ENCODE data around the gene DMD.
"Not testable (repeated sequence)": the region's sequence is repeated elsewhere in the genome, so short reads cannot be mapped to it uniquely, and the experiment has no call there.

The DMD gene

DNA sequence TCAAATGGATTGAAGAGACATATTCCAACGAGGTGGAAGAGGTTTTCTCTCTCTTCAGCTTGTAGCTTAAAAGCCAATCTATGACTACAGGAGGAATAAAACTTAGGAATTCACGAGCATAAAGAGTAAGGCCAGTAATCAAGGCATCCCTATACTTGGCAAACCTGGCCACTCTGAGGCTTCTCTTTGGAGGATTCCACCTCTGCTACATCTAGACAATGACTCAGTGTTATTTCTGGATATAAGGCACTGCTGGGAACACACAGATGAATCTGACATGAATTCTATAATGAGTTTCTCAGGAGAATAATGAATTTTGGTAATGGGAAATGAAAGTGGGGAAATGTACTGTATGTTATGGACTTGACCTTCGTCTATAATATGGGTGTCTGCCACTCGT lies 1123.7 kb downstream of the DMD start:
- DNase-seq (ENCODE audit: low read depth in 2 of 2, low spot score in 1 of 2): no peak

GRCh38 chrX:32084757-32085156 lies 1126.6 kb downstream of the DMD start:
- no peak for DNase-seq (ENCODE audit: low read depth in 2 of 2, low spot score in 1 of 2)

GRCh38 chrX:32048285-32048684 lies 1163.1 kb downstream of the DMD start:
- no peak for DNase-seq (ENCODE audit: low read depth in 2 of 2, low spot score in 1 of 2)

DNA sequence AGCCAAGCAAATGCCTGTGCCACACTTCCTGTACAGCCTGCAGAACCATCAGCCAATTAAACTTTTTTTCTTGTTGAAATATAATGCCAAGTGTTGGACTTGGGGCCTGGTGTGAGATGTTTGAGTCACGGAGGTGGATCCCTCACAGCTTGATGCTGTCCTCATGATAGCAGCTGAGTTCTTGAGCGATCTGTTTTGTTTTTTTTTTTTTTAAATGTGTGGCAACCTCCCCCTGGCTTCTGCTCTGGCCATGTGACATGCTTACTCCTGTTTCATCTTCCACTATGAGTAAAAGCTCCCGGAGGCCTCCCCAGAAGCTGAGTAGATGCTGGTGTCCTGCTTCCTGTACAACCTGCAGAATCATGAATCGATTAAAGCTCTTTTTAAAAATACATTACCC lies 1166.2 kb downstream of the DMD start:
- DNase-seq (ENCODE audit: low read depth in 2 of 2, low spot score in 1 of 2): no peak

- no peak for DNase-seq (ENCODE audit: low read depth in 2 of 2, low spot score in 1 of 2)
These were observed 1170.2 kb downstream of the DMD start for GRCh38 chrX:32041181-32041580.

DNA sequence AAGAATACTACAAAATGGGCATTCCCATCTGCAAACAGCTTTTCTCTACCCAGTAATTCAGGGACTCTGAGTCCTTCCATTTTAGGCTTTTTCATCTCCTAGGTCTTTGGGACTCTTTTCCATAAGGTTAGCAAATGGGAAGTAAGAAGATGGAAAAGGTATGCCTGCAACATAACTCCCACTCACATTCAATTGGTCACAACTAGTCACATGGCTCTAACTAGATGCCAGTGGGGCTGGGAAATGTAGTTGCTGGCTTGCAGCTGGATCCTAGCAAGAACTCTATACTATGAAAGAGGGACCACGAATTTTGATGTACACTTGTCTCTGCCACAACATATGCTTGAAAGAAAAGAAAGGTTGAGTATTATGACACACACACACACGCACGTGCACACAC lies 1184.6 kb downstream of the DMD start:
- DNase-seq (ENCODE audit: low read depth in 2 of 2, low spot score in 1 of 2): no peak

DNA sequence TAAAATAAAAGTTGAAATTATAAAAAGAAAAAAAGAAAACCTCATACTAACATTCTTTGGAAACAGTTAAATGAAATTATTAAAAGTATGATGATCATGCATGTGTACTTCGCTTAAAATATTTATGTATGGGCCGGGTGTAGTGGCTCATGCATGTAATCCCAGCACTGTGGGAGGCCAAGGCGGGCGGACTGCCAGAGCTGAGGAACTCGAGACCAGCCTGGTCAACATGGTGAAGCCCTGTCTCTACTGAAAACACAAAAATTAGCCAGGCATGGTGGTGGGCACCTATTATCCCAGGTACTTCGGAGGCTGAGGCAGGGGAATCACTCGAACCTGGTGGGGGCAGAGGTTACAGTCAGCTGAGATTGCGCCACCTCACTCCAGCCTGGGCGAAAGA lies 1187.3 kb downstream of the DMD start:
- no peak for DNase-seq (ENCODE audit: low read depth in 2 of 2, low spot score in 1 of 2)

DNA sequence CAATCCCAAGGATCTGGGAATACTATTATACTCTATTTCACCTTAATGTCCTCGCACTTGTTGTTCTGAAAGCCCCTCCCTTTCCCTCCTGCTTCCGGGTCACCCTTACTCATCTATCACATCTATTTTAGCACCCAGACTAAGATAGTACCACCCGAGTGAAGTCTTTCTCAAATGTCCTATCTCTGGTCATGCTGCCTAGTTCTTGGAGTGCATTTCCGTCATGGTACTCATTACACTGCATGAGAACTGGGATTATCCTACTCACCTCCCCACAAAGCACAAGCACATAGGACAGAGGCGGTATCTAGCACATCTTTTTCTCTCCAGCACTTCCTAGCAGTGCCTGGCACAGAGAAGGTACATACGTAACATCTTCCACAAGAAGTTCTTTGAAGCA lies 1195.2 kb downstream of the DMD start:
- DNase-seq (ENCODE audit: low read depth in 2 of 2, low spot score in 1 of 2): no peak

GRCh38 chrX:32010948-32011347 lies 1200.4 kb downstream of the DMD start:
- DNase-seq (ENCODE audit: low read depth in 2 of 2, low spot score in 1 of 2): no peak

DNA sequence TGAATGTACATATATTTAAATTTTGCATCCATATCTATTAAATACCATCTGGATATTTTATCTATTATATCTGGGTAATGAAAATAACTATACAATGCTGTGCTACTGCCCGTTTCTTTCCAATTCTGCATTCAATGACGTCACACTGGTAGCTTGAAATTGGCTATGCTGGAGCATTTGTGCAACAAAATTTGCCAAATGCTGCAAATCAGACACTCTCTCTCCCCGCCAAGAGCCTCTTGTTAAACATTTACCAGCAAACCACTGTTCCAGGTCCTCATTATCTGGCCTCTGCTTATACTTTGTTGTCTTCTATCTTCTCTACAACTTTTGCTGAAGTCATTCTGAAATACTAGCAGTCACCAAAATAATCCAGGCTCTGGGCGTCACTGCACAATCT lies 1201.1 kb downstream of the DMD start:
- no peak for DNase-seq (ENCODE audit: low read depth in 2 of 2, low spot score in 1 of 2)

- DNase-seq (ENCODE audit: low read depth in 2 of 2, low spot score in 1 of 2): no peak
These were observed 1217.7 kb downstream of the DMD start for GRCh38 chrX:31993637-31994036.

- no peak for DNase-seq (ENCODE audit: low read depth in 2 of 2, low spot score in 1 of 2)
These were observed 1222.4 kb downstream of the DMD start for GRCh38 chrX:31988975-31989374.

DNA sequence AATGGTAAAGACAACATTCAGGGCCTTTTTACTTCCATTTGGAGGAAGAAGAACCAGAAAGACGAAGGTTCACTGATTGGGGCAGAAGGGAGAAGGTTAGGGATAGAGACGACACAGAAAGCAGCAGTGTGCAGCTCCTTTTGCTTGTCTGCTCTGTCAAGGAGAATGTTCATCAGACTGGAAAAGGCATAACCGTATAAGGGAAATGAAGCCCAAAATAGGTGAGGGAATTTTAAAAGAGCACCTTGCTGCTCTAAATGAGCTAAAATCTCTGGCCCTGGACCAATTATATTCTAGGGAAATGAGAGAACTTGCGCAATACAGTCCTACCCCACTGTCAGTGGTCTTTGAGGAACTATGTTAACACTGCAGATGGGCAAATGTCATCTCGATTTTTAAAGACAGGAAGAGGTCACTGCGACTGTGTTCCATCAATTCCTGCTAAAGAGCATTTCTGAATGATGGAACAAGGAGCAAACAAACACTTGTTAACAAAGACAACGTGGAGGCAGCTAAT lies 1229.7 kb downstream of the DMD start:
- no peak for DNase-seq (ENCODE audit: low read depth in 2 of 2, low spot score in 1 of 2)

DNA sequence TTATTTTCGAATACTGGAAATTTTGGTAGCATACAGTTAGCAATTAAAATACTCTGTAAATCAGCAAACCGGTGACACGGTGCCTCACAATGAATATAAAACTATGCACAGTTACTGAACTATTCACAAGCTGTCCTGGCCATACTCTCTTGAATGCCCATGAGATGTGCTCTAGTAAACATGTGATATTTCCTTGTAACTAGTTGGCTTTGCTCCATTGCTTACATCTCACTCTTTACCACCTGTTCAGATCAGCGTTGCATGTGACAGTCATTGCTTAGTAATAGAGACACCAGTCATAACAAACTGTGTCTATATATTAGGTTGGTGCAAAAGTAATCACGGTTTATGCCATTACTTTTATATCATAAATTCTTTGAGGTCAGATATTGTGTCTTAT lies 1241.6 kb downstream of the DMD start:
- DNase-seq (ENCODE audit: low read depth in 2 of 2, low spot score in 1 of 2): no peak

GRCh38 chrX:31962256-31962655 lies 1249.1 kb downstream of the DMD start:
- DNase-seq (ENCODE audit: low read depth in 2 of 2, low spot score in 1 of 2): no peak

- no peak for DNase-seq (ENCODE audit: low read depth in 2 of 2, low spot score in 1 of 2)
These were observed 1276.4 kb downstream of the DMD start for GRCh38 chrX:31934842-31935370.

DNA sequence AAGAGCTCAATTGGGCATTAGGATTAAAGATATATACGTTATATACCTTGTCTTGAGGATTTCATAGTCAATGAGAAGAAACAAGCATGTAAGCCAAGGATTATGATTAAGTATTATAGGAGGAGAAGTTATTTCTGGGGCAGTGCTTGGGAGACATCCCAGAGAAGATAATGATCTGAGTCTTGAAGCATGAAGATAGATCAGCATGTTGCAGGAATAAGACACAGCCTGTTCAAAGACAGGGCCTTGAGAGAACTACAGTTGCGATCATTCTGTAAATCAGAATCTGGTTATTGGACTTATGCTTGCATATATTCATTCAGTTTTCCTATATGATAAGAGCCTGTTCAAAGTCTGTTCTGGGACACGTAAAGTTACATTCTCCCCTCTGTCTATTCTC lies 1277.3 kb downstream of the DMD start:
- no peak for DNase-seq (ENCODE audit: low read depth in 2 of 2, low spot score in 1 of 2)

- no peak for DNase-seq (ENCODE audit: low read depth in 2 of 2, low spot score in 1 of 2)
These were observed 1278.6 kb downstream of the DMD start for GRCh38 chrX:31932769-31933168.

DNA sequence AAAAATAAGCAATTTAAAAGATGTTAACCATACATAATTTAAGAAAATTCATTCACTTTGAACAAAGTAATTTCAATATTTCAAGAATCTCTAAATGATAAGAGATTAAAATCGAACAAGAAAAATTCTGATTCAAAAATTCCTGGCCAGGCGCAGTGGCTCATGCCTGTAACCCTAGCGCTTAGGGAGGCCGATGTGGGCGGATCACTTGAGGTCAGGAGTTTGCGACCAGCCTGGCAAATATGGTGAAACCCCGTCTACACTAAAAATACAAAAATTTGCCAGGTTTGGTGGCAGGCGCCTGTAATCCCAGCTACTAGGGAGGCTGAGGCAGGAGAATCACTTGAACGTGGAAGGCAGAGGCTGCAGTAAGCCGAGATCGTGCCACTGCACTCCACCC lies 1279.0 kb downstream of the DMD start:
- not testable (repeated sequence) for DNase-seq (ENCODE audit: low read depth in 2 of 2, low spot score in 1 of 2)

DNA sequence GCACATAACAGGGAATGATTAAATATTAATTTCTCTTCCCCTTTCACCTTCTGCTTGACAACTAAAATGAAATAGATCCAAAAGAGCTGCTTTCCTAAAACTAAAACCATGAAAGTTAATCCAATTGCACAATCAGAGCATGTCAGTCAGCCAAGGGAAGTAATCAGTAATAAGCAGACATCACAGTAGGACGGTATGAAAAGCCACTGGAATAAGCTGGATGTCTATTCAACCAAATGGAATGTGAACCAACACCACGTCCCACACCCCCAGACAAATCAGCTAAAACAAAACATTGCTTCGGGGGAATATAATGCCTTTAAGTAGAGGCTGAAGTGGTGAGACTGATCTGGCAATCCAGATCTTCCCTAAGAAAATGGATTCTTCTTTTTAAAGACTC lies 1280.1 kb downstream of the DMD start:
- no peak for DNase-seq (ENCODE audit: low read depth in 2 of 2, low spot score in 1 of 2)

GRCh38 chrX:31929366-31929765 lies 1282.0 kb downstream of the DMD start:
- DNase-seq (ENCODE audit: low read depth in 2 of 2, low spot score in 1 of 2): no peak

GRCh38 chrX:31921236-31921635 lies 1290.1 kb downstream of the DMD start:
- no peak for DNase-seq (ENCODE audit: low read depth in 2 of 2, low spot score in 1 of 2)

DNA sequence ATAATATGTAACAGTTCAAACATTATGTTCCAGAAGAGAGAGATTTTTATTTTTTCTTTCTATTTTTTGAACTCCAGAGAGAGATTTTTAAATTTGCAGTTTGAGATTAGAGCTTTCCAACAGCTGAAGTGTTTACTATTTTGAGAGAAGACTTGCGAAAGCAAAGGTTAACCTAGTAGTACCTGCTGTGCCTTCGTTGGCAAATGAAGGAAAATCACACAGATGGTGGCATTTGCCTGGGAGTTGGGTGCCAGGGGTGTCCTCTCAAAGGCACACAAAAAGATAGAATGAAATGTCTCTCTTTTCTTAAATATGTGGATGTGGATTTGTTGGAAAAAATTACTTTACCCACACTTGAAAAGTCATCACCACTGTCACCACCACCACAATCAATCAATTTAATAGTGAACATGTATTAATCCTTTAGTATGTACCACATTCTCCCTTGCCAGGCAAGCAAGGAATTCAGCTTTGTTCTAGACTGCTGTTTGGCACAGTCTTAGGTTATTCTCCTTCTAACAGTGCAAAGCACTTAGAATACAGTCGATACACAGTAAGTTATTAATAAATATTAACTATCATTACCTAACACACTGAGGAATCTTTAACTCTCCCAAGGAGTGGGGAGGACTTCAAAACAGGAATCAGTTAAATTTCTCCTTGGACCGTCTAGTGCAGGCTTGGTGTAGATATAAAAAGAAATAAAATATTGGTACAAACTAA lies 1301.3 kb downstream of the DMD start:
- no peak for DNase-seq (ENCODE audit: low read depth in 2 of 2, low spot score in 1 of 2)

Data from stimulated activated CD8-positive, alpha-beta memory T cell treated with anti-CD3 and anti-CD28 coated beads, Interleukin-4, amount 100 ng/mL, for 4 hours (primary cell).